ENCODE data around the gene DPY19L3.
"Not testable (repeated sequence)": the region's sequence is repeated elsewhere in the genome, so short reads cannot be mapped to it uniquely, and the experiment has no call there.

DPY19L3 gene

GRCh38 chr19:32368787-32369186 is 36.8 kb upstream of the DPY19L3 start:
- Histone ChIP-seq H3K36me3 (ENCODE audit: control insufficient read depth, low read depth, low read length) (peaks cover 46% of the 10 kb centered on the region), H3K27ac (ENCODE audit: low read length) (no peak overlapping the region)

GRCh38 chr19:32372726-32373517 is 32.6 kb upstream of the DPY19L3 start:
- no peak overlapping the region for H3K9ac ChIP-seq (ENCODE audit: low read length)
- no peaks in the 10 kb centered on the region for H3K27me3 ChIP-seq (ENCODE audit: control insufficient read depth, insufficient read depth, low read length)
- H3K4me1 ChIP-seq (ENCODE audit: control insufficient read depth, low read depth, low read length), result no peaks in the 10 kb centered on the region
- H3K4me3 ChIP-seq (ENCODE audit: low read length), result no peak overlapping the region
- H3K36me3 ChIP-seq (ENCODE audit: control insufficient read depth, low read depth, low read length), result peaks cover 33% of the 10 kb centered on the region
- H3K27ac ChIP-seq (ENCODE audit: low read length), result no peak overlapping the region
- no peaks in the 10 kb centered on the region for H3K9me3 ChIP-seq (ENCODE audit: control insufficient read depth, low read depth, low read length)

More at GRCh38 chr19:32368787-32369186, 36.8 kb upstream of the DPY19L3 start:
- Histone ChIP-seq H3K4me3 (ENCODE audit: low read length) (no peak overlapping the region), H3K9ac (ENCODE audit: low read length) (no peak overlapping the region), H3K9me3 (ENCODE audit: control insufficient read depth, low read depth, low read length) (no peaks in the 10 kb centered on the region), H3K27me3 (ENCODE audit: control insufficient read depth, insufficient read depth, low read length) (no peaks in the 10 kb centered on the region), H3K4me1 (ENCODE audit: control insufficient read depth, low read depth, low read length) (no peaks in the 10 kb centered on the region)

- H3K4me3 ChIP-seq (ENCODE audit: low read length), result no peak overlapping the region
- H3K27me3 ChIP-seq (ENCODE audit: control insufficient read depth, insufficient read depth, low read length), result no peaks in the 10 kb centered on the region
- H3K27ac ChIP-seq (ENCODE audit: low read length), result no peak overlapping the region
- H3K36me3 ChIP-seq (ENCODE audit: control insufficient read depth, low read depth, low read length), result peaks cover 34% of the 10 kb centered on the region
- no peaks in the 10 kb centered on the region for H3K4me1 ChIP-seq (ENCODE audit: control insufficient read depth, low read depth, low read length)
- H3K9ac ChIP-seq (ENCODE audit: low read length), result no peak overlapping the region
- no peaks in the 10 kb centered on the region for H3K9me3 ChIP-seq (ENCODE audit: control insufficient read depth, low read depth, low read length)
Observed at GRCh38 chr19:32373585-32374295, 31.8 kb upstream of the DPY19L3 start.

GRCh38 chr19:32374362-32374761 is 31.2 kb upstream of the DPY19L3 start:
- not testable (repeated sequence) for H3K4me3 ChIP-seq (ENCODE audit: low read length); H3K27me3 ChIP-seq (ENCODE audit: control insufficient read depth, insufficient read depth, low read length); H3K9me3 ChIP-seq (ENCODE audit: control insufficient read depth, low read depth, low read length); H3K4me1 ChIP-seq (ENCODE audit: control insufficient read depth, low read depth, low read length); H3K9ac ChIP-seq (ENCODE audit: low read length); H3K27ac ChIP-seq (ENCODE audit: low read length)
- H3K36me3 ChIP-seq (ENCODE audit: control insufficient read depth, low read depth, low read length), result peaks cover 33% of the 10 kb centered on the region

GRCh38 chr19:32377088-32377487 is 28.5 kb upstream of the DPY19L3 start:
- not testable (repeated sequence) for H3K27me3 ChIP-seq (ENCODE audit: control insufficient read depth, insufficient read depth, low read length); H3K9ac ChIP-seq (ENCODE audit: low read length); H3K4me1 ChIP-seq (ENCODE audit: control insufficient read depth, low read depth, low read length); H3K27ac ChIP-seq (ENCODE audit: low read length); H3K9me3 ChIP-seq (ENCODE audit: control insufficient read depth, low read depth, low read length); H3K4me3 ChIP-seq (ENCODE audit: low read length)
- peaks cover 42% of the 10 kb centered on the region for H3K36me3 ChIP-seq (ENCODE audit: control insufficient read depth, low read depth, low read length)

GRCh38 chr19:32380269-32380668 is 25.3 kb upstream of the DPY19L3 start:
- Histone ChIP-seq H3K9ac (ENCODE audit: low read length) (no peak overlapping the region), H3K9me3 (ENCODE audit: control insufficient read depth, low read depth, low read length) (no peaks in the 10 kb centered on the region), H3K27me3 (ENCODE audit: control insufficient read depth, insufficient read depth, low read length) (no peaks in the 10 kb centered on the region), H3K4me1 (ENCODE audit: control insufficient read depth, low read depth, low read length) (no peaks in the 10 kb centered on the region), H3K4me3 (ENCODE audit: low read length) (no peak overlapping the region), H3K27ac (ENCODE audit: low read length) (no peak overlapping the region), H3K36me3 (ENCODE audit: control insufficient read depth, low read depth, low read length) (peaks cover 43% of the 10 kb centered on the region)

GRCh38 chr19:32387701-32388392 is 17.7 kb upstream of the DPY19L3 start:
- no peaks in the 10 kb centered on the region for H3K4me1 ChIP-seq (ENCODE audit: control insufficient read depth, low read depth, low read length)
- no peak overlapping the region for H3K9ac ChIP-seq (ENCODE audit: low read length)
- H3K9me3 ChIP-seq (ENCODE audit: control insufficient read depth, low read depth, low read length), result no peaks in the 10 kb centered on the region
- no peak overlapping the region for H3K4me3 ChIP-seq (ENCODE audit: low read length)
- H3K27me3 ChIP-seq (ENCODE audit: control insufficient read depth, insufficient read depth, low read length), result no peaks in the 10 kb centered on the region
- H3K36me3 ChIP-seq (ENCODE audit: control insufficient read depth, low read depth, low read length), result peaks cover 10% of the 10 kb centered on the region
- no peak overlapping the region for H3K27ac ChIP-seq (ENCODE audit: low read length)

- Histone ChIP-seq H3K9ac (ENCODE audit: low read length) (no peak overlapping the region), H3K9me3 (ENCODE audit: control insufficient read depth, low read depth, low read length) (no peaks in the 10 kb centered on the region), H3K4me1 (ENCODE audit: control insufficient read depth, low read depth, low read length) (no peaks in the 10 kb centered on the region), H3K4me3 (ENCODE audit: low read length) (no peak overlapping the region), H3K36me3 (ENCODE audit: control insufficient read depth, low read depth, low read length) (peaks cover 5% of the 10 kb centered on the region), H3K27ac (ENCODE audit: low read length) (no peak overlapping the region), H3K27me3 (ENCODE audit: control insufficient read depth, insufficient read depth, low read length) (no peaks in the 10 kb centered on the region)
Observed at GRCh38 chr19:32388393-32388855, 17.1 kb upstream of the DPY19L3 start.

GRCh38 chr19:32392901-32393300 is 12.7 kb upstream of the DPY19L3 start:
- Histone ChIP-seq H3K27ac (ENCODE audit: low read length) (no peak overlapping the region), H3K9me3 (ENCODE audit: control insufficient read depth, low read depth, low read length) (no peaks in the 10 kb centered on the region), H3K27me3 (ENCODE audit: control insufficient read depth, insufficient read depth, low read length) (no peaks in the 10 kb centered on the region), H3K4me3 (ENCODE audit: low read length) (no peak overlapping the region), H3K4me1 (ENCODE audit: control insufficient read depth, low read depth, low read length) (no peaks in the 10 kb centered on the region), H3K9ac (ENCODE audit: low read length) (no peak overlapping the region), H3K36me3 (ENCODE audit: control insufficient read depth, low read depth, low read length) (no peaks in the 10 kb centered on the region)

- Histone ChIP-seq H3K9me3 (ENCODE audit: control insufficient read depth, low read depth, low read length) (no peaks in the 10 kb centered on the region), H3K9ac (ENCODE audit: low read length) (no peak overlapping the region), H3K4me3 (ENCODE audit: low read length) (no peak overlapping the region), H3K36me3 (ENCODE audit: control insufficient read depth, low read depth, low read length) (no peaks in the 10 kb centered on the region), H3K27me3 (ENCODE audit: control insufficient read depth, insufficient read depth, low read length) (no peaks in the 10 kb centered on the region), H3K4me1 (ENCODE audit: control insufficient read depth, low read depth, low read length) (no peaks in the 10 kb centered on the region), H3K27ac (ENCODE audit: low read length) (no peak overlapping the region)
Observed at GRCh38 chr19:32396046-32396652, 9.4 kb upstream of the DPY19L3 start.

- H3K4me1 ChIP-seq (ENCODE audit: control insufficient read depth, low read depth, low read length), result no peaks in the 10 kb centered on the region
- H3K36me3 ChIP-seq (ENCODE audit: control insufficient read depth, low read depth, low read length), result no peaks in the 10 kb centered on the region
- no peak overlapping the region for H3K9ac ChIP-seq (ENCODE audit: low read length)
- no peaks in the 10 kb centered on the region for H3K27me3 ChIP-seq (ENCODE audit: control insufficient read depth, insufficient read depth, low read length)
- no peak overlapping the region for H3K4me3 ChIP-seq (ENCODE audit: low read length)
- no peak overlapping the region for H3K27ac ChIP-seq (ENCODE audit: low read length)
- no peaks in the 10 kb centered on the region for H3K9me3 ChIP-seq (ENCODE audit: control insufficient read depth, low read depth, low read length)
Observed at GRCh38 chr19:32397671-32398101, 7.9 kb upstream of the DPY19L3 start.

All from iPS-18a (cell line).